SHP77 (cell line): ENCODE results near the gene MYH14.
"Not testable (repeated sequence)": the region's sequence is repeated elsewhere in the genome, so short reads cannot be mapped to it uniquely, and the experiment has no call there.

ENCODE experiments used
- DNase-seq, 2 experiments: peaks; one replicate each; lab custom pipeline; 2025; lab: John Stamatoyannopoulos, UW

Gene MYH14

DNA sequence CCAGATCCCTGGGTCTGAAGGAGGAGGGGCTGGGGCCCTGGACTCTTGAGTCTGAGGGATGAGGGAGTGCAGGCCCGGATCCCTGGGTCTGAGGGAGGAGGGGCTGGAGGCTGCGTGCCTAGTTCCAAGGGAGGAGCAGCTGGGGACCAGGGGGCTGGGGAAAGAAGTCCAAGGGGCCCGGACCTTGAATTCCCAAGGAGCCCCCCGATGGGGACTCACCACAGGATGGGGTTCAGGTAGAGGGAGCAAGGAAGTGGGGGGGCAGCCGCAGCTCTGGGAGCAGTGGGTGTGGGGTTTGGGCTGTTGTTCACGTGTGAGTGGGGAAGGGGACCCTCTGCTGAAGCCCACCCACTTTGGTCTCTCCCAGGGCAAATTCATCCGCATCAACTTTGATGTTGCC, 23.1 kb downstream of the MYH14 start:
- no peak for DNase-seq

DNA sequence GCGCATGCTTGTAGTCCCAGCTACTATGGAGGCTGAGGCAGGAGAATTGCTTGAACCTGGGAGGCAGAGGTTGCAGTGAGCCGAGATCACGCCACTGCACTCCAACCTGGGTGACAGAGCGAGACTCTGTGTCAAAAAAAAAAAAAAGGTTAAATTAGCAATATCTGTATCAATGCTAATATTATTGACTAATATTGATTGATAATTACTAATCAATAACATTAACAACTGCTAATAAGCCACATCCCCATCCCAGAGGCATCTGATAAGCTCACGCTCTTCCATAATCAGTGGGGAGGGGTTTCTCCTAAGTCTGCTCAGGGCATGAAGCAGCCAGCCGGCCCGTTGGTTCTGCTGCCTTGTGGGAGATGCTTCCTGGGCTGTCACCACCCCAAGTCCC, 24.7 kb downstream of the MYH14 start:
- not testable (repeated sequence) for DNase-seq

DNA sequence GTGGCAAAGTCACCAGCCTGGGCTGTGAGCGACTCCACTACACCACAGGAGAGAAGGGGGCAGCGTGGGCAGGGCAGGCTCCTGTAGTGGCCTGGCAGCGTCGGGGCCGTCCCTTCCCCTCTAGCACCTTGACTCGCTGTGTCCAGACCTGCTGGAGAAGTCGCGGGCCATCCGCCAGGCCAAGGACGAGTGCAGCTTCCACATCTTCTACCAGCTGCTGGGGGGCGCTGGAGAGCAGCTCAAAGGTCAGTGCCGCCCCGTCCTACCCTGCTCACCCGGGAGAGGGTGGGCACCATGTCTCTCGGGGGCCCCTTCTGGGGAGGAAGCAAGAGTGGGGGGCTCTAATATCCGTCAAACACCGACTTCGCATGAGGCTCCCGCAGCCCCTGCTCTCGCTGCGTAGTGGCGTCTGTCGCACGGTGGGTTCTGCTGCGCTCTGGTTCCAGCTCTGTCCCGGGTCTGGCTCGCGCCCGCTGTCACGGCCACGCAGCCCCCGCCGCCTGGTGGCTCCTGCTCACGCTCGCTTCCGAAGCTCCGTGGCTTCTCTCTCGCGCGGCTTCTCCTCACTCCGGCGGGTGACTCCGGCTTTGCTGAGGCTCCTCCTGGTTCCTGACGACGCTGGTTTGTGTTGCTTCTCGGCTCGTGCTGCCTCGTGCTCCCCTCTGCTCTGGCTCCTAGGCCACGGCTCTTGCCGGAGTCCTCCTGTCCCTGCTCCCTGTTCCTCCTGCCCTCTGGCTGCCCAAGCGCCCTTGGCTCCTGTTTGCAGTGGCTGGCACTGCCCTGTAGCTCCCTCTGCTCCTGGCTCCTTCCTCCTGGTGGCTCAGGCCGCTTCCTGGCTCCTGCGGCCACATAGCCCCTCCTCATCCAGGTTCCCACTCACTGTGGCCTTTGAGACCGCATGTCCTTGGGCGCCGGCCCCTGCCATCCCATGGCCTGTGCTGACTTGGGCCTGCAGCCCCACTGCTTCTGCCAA, 27.2 kb downstream of the MYH14 start:
- no peak for DNase-seq

DNA sequence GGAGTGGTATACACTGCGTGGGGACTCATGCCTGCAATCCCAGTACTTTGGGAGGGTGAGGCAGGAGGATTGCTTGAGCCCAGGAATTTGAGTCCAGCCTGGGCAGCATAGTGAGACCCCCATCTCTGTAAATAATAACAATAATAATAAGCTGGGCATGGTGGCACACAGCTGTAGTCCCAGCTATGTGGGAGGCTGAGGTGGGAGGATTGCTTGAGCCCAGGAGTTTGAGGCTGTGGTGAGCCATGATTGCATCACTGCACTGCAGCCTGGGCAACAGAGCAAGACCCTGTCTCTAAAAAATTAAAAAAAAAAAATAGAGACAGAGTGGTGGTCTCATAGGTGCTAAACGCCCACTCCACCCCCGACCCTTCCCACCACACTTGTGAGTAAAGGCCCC, 28.0 kb downstream of the MYH14 start:
- DNase-seq = not testable (repeated sequence)

DNA sequence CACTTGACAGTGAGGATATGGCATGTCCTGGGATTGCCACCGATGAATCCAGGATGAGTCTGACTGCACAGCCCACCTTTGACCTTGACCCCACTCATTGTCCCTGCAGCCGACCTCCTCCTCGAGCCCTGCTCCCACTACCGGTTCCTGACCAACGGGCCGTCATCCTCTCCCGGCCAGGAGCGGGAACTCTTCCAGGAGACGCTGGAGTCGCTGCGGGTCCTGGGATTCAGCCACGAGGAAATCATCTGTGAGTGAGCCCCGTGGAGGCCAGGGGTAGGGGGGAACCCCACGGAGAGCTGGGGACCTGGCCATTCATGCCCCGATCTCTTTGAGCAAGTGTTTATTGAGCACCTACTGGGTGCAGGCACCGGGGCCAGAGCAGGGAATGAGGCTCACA, 28.4 kb downstream of the MYH14 start:
- no peak for DNase-seq

DNA sequence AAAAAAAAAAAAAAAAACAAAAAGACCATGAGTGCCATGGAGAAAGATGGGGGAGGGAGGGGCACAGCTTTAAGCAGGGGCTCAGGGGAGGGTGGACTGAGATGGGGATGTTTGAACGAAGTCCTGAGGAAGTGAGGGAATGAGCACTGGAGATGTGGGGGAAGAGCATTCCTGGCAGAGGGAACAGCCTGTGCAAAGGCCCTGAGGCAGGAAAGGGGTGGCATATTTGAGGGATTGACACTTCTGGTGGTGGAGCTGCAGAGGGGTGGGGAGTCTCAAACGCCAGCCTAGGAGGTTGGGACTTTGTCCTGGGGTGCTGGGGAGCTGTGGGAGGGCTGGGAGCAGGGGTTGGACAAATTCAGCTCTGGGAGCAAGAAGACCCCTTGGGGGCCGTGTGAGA, 29.2 kb downstream of the MYH14 start:
- no peak for DNase-seq

DNA sequence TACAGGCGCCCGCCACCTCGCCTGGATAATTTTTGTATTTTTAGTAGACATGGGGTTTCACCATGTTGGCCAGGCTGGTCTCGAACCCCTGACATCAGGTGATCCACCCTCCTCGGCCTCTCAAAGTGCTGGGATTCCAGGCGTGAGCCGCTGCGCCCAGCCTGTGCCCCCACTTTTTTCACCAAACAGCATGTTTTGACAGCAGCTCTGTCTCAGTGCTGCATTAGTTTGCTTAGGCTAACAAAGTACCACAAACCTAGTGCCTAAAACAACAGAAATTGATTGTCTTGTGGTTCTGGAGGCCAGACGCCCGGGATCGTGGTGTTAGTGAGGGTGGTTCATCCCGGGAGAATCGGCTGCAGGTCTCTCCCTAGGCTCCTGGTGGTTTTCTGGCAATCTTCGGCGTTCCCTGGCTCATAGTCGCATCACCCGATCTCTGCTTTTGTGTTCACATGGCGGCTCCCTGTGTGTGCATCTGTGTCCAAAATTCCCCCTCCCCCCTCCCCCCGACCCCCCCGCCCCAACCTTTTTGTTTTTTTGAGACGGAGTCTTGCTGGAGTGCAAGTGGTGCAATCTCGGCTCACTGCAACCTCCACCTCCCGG, 30.0 kb downstream of the MYH14 start:
- DNase-seq = no peak

DNA sequence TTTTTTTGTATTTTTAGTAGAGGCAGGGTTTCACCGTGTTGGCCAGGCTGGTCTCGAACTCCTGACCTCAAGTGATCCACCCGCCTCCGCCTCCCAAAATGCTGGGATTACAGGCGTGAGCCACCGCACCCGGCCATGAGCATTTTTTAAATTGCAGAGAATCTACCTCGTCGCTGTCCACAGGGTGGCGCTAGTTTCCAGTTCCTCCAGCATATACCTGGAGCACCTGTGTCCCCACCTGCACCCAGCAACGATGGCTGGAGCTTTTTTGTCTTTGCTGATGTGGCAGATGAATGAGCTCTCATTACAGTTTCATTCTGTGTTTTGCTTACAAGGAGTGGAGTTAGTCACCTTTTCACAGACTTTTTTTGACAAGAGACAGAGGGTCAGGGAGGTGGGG, 34.1 kb downstream of the MYH14 start:
- peak in 1 of 2 experiments; percentile 9 for DNase-seq

DNA sequence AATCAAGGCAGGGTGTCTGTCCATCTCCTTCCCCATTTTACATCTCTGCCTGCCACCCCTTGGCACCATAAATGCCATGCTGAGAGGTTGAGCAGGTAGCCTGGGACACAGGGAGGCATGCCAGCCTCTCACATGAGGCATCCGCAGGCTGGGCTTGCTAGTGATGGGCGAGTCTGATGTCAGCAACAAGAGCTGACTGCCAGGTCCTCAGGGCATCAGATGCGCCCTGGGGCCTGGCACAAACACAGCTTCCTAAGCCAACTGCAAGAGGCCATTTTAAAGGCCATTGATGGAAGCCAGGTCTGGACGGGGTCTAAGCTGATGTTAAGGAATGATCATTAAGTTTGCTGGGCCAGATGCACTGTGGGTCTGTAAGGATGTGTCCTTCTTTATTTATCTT, 34.6 kb downstream of the MYH14 start:
- DNase-seq = no peak

DNA sequence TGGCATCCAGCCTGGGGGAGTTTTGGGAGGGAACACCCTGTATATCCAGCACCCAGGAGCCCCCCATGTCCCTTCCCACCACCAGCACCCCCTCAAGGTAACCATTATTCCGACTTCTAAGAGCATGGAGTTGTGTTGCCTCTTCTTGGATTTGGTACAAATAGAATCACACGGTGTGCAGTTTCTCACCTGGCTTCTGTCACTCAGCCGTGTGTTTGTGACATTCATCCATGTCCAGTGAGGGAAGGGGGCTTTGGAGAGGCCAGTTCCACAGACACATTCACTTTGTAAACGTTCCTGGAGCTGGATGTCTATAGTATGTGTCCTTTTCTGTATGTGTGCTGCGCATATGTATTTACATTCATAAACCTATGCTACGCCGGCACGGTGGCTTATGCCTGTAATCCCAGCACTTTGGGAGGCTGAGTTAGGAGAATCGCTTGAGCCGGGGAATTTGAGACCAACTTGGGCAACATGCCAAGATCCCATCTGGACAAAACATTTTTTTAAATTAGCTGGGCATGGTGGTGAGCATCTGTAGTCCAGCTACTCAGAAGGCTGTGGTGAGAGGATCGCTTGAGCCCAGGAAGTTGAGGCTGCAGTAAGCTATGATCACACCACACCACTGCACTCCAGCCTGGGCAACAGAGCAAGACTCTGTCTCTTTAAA, 36.6 kb downstream of the MYH14 start:
- DNase-seq = no peak

DNA sequence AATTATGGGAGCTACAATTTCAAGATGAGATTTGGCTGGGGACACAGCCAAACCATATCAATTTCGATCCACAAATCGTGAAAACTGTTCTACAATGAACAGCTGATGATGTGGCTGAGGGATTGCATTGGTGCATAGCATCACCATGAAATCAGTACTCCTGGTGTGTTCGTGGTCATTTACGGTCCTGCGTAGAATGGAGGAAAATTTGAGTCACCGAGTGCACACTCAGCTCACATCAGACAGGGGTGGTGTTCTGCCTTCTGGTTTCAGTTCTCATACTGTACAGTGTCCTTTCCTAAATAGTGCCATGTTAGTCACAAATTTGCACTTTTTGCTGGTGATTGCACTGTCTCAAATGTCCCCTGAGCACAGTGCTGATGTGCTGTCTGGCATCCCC, 39.2 kb downstream of the MYH14 start:
- DNase-seq = no peak

DNA sequence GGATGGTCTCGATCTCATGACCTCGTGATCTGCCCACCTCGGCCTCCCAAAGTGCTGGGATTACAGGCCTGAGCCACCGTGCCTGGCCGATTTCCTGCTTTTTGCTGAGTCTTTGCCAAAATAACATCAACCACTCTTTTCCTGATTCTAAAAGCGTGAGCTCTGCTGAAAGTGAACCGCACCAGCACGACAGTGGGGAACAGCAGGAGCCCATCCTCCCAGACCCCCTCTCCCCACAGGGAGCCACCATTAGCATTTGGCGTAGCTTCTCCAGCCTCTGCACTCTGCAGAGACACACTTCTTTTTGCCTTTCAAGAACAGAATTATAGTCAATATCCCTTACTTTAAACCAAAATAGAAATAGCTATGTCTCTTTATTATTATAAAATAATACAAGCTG, 41.3 kb downstream of the MYH14 start:
- no peak for DNase-seq

DNA sequence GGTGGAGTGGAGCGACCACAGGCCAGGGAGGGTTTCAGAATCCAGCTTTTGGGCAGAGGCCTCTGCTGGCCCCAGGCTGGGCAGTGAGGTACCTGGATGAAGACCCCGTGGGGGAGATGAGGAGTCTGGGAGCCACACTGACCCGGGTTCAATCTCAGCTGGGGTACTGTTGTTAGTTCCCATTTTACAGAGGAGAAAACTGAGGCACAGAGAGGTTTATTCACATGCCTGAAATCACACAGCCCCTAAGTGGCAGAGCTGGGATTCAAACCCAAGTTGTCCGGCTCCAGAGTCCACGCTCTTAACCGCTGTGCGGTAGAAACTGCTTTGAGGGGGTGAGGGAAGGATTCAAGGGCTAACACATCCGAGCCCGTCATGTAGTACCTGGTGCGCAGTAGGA, 45.0 kb downstream of the MYH14 start:
- DNase-seq = no peak

DNA sequence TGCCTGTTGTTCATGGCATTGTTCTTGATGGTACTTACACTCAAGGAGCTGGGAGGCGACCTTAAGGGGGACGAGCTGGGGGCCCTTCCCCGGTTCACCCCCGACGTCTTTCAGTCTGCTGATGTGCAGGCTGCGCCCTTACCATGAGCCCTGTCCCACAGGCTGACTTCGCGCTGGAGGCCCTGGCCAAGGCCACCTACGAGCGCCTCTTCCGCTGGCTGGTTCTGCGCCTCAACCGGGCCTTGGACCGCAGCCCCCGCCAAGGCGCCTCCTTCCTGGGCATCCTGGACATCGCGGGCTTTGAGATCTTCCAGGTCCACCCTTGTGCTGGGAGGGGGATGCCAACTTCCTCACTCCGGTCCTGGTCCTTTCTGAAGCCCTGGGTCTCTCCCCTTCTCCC, 45.4 kb downstream of the MYH14 start:
- DNase-seq = no peak

DNA sequence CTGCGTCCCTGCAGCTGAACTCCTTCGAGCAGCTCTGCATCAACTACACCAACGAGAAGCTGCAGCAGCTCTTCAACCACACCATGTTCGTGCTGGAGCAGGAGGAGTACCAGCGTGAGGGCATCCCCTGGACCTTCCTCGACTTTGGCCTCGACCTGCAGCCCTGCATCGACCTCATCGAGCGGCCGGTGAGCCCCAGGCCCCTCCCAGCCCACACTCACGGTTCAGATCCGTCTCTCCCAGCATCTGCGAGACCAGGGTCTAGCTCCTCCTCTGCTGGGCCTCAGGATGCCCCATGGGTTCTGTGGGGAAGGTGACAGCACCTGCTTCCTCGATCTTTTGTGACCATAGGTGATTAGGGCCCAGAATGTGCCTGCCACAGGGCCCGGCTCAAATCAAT, 46.2 kb downstream of the MYH14 start:
- no peak for DNase-seq

DNA sequence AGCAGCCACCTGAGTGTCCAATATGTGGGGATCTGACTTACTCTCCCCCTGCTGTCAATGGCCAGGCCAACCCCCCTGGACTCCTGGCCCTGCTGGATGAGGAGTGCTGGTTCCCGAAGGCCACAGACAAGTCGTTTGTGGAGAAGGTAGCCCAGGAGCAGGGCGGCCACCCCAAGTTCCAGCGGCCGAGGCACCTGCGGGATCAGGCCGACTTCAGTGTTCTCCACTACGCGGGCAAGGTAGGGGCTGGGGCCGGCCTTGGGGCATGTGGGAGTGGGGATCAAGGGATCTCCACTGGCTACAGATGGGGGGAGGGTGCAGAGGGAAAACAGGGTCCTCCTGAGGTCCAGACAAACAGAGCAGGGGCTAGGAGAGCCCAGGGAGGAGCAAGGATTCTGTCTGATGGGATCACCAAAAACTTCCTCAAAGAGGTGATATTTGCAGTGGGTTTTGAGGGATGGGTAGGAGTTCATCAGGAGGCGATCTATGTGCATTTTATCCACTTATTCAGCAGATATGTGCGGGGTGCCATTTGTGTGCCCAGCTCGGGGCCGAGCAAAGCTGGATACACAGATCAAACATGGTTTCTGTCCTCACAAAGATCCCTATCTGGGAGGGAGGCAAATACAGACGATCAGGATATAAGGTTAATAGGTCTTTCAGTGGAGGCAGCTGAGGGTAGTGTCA, 47.2 kb downstream of the MYH14 start:
- no peak for DNase-seq

DNA sequence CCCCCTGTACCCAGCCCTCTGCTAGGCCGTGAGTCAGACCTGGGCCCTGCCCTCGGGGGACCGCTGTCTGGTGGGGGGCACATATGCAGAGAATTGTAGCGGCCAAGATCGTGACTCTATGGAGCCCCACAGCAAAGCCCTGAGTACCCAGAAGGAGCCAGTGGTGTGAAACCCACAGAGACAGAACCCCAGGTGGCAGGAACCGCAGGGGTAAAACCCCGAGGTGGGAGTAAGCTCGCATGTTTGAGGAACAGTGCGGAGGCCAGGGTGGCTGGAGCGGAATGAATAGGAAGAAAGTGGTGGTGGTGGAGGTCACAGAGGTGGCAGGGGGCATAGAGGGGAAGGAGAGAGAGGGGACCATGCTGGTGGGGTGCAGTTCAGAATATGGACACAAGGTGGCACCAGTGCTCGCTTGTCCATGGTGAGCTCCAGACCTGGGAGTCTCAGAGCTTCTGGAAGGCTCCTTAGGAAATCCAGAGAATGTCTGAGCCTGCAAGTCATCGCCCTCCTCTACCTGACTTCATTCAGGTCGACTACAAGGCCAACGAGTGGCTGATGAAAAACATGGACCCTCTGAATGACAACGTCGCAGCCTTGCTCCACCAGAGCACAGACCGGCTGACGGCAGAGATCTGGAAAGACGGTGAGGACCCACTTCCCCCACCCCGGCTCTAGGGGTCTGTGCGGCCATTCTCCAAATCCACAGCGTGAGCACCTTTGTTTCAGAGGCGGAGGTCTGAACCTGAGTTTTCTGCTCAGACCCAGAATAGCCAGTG, 48.9 kb downstream of the MYH14 start:
- DNase-seq = no peak

DNA sequence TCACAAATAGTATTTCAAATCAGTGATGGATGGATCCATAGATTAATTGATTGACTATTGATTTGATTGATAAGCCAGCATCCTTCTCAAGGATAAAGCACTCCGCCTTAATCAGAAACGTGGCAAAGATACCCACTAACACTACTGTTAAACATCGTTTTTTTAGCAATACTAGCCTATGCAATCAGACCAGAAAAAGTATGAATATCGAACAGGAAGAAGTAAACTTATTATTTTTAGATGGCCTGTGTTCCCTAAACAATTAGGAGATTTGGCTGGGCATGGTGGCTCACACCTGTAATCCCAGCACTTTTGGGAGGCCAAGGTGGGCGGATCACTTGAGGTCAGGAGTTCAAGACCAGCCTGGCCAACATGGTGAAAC, 49.5 kb downstream of the MYH14 start:
- DNase-seq = no peak

DNA sequence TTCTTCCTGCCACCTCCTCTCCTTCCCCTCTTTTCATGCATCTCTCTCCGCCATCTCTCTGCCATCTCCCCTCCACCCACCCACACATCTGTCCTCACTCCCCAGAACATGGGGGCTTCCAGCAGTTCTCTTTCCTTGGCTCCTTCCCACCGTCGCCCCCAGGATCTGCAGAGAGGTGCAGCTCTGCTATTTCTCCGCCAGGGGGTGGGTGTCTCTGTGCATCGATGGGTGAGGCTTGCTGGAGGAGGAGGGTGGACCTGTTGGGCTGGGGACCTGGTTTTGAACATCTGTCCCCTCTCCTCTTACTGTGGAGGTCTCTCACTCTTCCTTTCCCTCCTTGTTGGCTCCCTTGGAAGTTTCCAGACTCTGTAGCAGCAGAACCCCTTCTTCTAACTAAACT, 51.7 kb downstream of the MYH14 start:
- DNase-seq = no peak

DNA sequence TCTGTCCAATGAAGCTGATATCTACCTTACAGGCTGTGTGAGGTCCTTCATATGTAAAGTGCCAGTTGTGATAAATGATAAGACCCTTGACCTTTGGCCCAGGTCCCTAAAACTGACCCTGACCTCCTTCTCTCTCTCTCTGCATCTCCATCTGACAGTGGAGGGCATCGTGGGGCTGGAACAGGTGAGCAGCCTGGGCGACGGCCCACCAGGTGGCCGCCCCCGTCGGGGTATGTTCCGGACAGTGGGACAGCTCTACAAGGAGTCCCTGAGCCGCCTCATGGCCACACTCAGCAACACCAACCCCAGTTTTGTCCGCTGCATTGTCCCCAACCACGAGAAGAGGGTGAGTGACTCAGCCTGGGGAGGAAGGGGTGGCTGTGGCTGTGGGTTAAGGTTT, 53.7 kb downstream of the MYH14 start:
- no peak for DNase-seq

DNA sequence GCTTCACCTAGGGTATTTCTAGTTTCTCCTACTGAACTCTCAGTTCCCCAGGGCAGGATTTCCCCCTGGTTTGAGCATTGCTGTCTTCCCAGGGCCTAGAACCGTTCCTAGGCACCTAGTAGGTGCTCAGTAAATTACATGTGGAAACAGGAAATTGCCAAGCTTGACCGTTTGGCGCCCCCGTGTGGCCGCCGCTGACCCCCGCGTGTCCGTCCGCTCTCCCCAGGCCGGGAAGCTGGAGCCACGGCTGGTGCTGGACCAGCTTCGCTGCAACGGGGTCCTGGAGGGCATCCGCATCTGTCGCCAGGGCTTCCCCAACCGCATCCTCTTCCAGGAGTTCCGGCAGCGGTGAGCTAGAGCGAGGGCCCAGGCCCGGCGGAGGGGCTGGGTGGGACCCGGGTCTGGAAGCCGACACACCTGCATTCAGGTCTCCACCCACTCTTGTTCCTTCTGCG, 55.5 kb downstream of the MYH14 start:
- no peak for DNase-seq
